HG03342 (cell line): ENCODE data around the gene COPG1.

ENCODE experiments used
- ATAC-seq: cut with Tn5 transposase; IDR thresholded peaks from one replicate; pipeline ENCODE4 v1.9.1; 2021; ENCODE audit warnings: mild to moderate bottlenecking, moderate library complexity; ENCODE audit not compliant: unreplicated experiment

The COPG1 gene

DNA sequence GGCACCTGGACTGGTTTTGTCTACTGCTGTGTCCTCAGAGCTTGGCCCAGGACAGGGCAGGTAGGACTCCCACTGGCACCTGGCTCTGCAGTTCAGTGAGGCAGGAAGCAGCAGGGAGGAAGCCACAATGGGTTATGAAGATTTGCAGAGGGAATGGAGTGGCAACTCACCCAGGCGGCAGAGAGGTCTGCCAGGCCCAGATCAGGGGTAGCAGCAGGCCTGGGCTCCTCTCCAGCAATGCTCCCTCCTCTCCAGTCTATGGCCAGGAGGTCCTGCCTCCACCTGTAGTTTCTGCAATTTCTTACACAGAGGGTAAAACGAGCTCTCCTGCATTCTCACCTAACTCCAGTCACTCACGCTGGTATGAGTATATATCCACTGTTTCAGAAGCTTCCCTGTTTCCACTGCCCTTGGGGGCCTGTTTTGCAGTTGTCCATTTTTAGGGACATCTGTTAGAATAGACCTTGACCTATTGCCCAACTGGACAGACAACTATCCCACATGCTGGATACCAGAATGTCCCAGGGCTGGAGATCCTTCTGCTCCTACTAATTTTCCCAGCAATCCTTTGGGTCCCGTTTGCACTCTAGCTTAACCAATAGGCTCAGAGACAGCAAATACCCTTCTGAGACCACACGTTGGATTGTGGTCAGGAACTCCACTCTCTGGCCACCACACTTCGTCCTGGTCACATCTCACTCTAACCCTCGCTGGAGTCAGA, 64.4 kb downstream of the COPG1 start:
- no peak for ATAC-seq

- ATAC-seq: peak; percentile 24
Observed at GRCh38 chr3:129314386-129315222, 65.2 kb downstream of the COPG1 start.

DNA sequence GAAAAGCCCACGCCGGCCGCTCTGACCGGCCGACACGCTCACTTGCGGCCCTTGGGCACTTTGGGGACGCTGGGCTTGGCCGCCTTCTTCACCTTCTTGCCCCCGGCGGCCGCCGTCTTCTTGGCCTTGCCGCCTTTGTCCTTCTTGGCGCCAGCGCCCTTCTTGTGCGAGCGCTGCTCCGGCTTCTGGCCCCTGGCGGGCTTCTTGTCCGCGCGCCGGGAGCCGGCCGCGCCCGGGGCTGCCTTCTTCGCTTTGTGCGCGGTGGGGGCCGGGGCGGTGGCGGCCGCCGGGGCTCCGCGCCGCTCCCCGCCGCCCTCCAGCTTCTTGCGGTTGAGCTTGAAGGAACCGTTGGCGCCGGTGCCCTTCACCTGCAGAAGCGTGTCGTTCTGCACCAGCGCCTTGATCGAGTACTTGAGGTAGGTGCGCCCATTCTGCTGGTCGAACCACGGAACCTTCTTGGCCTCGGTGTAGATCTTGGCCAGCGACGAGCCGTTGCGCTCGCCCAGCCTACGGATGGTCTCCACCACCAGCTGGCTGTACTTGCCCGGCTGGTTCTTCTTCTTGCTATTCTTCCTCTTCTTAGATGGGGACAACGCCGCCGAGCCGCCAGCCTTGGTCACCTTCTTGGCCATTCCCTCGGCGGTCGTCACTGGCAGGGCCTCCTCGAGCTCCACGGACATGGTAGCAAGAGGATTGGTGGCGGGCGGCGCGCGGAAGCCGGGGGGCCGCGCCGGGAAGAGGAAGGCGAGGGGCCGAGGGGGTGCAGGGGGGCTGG, 66.0 kb downstream of the COPG1 start:
- no peak for ATAC-seq

DNA sequence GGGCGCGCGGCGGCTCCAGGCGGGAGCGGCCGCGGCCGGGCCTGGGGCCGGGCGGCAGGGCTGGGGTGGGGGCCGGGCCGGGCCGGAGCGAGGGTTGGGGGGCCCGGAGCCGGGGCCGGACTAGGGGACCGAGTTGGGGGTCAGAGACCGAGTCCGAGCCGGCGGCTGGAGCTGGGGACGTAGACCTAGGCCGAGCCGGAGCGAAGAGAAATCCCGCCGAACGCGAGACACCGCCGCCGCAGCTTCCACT, 66.5 kb downstream of the COPG1 start:
- no peak for ATAC-seq

- ATAC-seq: no peak
Observed at GRCh38 chr3:129316248-129317013, 67.0 kb downstream of the COPG1 start.

DNA sequence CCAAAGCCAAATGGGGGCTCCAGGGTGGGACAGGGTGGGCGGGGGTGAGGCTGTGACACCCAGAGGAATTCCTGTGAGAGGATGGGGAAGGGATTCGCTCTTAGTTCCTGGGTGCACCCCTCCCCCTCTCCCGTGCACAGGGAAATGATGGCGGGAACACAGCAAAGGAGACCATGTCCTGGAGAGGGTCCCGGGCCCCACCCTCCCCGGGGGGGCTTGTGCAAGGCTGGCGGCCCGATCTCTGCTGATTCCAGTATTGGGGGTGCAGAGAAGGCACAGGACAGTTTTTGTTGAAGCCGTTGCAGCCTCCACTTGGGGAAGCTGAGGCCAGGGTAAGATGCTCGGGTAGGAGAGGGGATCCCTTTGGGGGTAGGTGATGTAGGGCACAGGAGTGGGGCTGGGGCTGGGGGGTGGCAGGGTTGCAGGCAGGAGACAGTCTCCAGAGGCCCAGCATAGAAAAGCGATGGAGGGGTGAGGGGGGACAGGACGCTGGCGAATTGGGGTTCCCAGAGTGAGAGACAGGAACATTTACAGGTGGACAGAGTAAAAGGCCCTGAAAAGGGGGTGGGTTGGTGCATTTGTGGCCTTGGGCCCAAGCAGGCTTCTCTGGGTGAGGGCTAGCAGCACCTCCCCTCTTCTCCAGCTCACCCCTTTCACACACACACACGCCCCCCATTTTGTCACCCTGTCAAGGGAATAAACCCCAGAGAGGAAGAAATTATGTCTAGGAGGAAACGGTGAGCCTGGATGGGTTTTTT, 67.8 kb downstream of the COPG1 start:
- no peak for ATAC-seq

- no peak for ATAC-seq
Observed at GRCh38 chr3:129317848-129318247, 68.4 kb downstream of the COPG1 start.

GRCh38 chr3:129318921-129319320, 69.5 kb downstream of the COPG1 start:
- ATAC-seq: no peak

DNA sequence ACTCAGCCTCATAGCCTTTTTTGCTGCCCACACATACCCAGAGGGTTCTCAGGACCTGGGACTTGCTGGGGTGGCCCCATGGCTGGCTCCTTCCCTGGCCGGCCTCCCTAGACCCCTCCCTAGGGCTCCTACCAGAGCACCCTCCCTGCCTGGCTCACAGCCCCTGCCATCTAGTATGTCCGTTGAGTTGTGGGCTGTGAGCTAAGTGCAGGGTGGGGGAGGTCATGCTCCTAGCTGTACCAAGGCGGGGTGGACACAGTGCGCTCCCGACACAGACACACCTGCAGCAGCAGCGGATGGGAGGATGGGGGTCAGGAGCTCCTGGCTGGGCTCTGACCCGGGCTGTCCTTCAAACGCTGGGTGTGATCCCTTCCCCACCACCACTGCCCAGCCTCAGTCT, 70.9 kb downstream of the COPG1 start:
- ATAC-seq: no peak

- ATAC-seq: no peak
Observed at GRCh38 chr3:129320825-129321487, 71.5 kb downstream of the COPG1 start.

DNA sequence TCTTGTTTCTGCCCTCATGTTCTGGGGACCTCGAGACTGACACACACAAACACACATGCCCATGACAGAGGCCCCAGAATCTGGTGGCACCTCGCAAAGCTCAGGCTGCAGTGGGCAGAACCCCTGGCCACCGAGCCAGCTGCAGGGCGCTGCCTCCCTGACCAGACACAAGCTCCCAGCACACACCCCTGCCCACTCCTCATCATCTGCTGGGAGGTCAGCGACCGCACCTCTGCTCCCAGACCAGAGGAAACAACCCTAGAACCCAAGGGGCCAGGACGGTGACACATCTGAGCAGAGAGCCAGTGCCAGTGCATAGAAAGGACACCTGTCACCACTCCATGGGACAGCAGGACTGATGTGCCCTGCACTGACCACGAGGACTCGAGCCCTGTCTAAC, 72.5 kb downstream of the COPG1 start:
- ATAC-seq: no peak

DNA sequence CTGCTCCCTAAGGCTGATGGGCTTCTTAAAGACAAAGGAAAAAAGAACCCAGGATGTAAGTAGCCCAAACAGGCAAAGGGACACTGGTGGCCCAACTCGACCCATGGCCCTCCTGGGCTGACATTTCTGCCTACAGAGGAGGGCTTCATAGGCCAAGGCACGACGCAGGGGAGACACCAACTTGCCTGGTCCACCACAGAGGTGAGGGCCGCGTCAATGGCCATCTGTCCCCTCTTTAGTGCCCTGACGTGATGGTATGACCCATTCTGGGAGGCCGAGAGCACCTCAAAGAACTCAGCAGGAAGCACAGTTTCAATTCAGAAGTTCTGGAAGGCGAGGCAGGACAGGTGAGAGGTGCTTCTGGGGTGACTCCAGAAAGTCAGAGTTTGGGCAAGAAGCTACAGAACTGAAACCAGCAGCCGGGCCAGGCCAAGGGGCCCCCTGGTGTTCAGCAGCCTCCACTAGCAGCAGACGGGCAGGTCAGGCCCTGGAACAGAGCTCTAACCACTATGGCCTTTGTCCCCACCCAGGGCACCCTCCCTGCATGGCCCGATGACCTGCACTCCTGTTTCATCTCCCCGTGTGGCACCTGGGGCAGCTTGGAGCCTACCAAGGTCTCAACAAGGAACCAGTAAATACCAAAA, 74.4 kb downstream of the COPG1 start:
- no peak for ATAC-seq

DNA sequence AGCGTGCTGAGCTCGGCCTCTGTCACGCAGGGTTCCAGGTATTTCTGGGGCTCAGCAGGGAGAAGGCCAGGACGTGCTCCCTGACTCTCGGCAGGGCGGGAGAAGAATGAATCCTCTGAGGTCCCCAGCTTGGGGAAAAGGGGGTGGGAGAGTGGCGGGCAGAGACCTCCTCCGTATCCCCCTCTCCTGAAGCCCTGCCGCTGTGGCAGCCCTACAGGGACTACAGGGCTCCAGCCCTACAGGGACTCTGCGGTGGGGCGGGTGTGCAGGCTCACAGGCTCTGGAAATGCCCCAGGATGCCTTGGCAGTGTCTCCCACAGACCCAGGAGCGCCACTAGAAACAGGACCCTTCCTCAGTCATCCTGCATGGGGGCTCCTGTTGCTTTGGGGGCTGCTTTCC, 75.4 kb downstream of the COPG1 start:
- no peak for ATAC-seq

- no peak for ATAC-seq
Observed at GRCh38 chr3:129325383-129325782, 76.0 kb downstream of the COPG1 start.

DNA sequence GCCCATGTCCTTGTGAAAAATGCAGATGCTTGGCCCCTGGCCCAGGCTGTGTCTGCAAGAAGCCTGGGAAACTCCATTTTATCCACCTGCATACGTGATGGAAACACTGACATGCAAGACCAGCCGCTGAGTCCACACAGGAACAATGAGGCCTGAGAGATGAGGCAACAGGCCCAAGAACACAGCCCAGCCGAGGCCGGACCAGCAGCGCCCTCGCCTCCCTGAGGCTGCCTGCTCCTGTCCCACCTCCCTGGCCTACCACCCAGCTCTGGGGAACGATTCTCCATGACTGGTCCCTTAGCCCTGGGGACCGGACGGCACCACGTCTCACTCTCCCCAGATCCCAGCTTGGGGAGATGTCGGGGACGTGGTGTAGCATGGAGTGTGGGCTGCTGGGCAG, 76.7 kb downstream of the COPG1 start:
- no peak for ATAC-seq

DNA sequence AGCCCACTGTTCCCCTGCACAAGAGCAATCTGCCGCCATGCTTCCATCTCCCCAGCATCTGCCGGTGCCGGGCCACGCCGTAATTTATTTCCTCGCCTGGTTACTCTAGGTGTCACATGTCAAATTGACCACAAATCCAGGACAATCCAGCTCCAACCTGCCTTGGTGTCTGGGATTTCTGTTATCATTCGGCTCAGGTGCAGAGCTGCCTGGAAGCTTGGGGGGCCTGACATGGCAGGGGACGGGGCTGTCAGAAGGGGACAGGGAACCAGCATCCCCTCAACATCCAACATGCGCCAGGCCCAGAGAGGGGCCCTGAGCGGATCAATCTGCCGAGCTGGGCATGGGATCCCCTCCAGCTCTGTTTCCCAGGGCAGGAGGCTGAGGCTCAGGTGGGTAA, 77.2 kb downstream of the COPG1 start:
- ATAC-seq: no peak
